ENCODE data around the gene CCDC136. TPM values are rescaled to one million over a fixed set of nuclear protein-coding genes. Genes with fewer than 3 reads are reported as not detected.

CCDC136 gene
- total and polyA plus RNA-seq, 2 donors (not counting 1 experiment from before 2014, with no cell fraction given) = 8.3 to 12.1 TPM

DNA sequence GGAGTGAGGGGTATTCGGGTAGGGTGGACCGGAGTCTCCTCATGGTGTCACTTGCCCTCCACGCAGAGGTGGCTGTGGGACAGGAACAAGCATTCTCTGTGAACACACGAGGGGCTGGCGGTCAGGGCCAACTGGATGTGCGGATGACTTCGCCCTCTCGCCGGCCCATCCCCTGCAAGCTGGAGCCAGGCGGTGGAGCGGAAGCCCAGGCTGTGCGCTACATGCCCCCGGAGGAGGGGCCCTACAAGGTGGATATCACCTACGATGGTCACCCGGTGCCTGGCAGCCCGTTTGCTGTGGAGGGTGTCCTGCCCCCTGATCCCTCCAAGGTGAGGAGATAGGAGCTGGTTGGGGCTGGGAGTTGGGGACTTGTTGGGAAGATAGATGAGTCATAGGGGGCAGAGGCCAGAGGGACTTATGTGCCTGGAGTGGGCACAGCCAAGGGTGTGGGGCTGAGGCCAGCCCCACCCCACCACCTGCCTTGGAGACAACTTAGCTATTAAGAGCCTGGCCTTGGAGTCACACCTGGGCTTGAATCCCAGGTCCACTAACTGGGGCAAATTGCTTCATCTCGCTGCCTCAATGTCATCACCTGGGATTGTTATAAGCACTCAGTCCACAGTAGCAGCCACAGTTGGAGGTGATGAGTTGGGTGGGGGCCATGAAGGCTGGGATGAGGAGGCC, 52.3 kb downstream of the CCDC136 start:
- no peak overlapping the region for H3K4me2 ChIP-seq (ENCODE audit: extremely low read depth, insufficient read depth, low read length)
- TF ChIP-seq, protein P1, sequence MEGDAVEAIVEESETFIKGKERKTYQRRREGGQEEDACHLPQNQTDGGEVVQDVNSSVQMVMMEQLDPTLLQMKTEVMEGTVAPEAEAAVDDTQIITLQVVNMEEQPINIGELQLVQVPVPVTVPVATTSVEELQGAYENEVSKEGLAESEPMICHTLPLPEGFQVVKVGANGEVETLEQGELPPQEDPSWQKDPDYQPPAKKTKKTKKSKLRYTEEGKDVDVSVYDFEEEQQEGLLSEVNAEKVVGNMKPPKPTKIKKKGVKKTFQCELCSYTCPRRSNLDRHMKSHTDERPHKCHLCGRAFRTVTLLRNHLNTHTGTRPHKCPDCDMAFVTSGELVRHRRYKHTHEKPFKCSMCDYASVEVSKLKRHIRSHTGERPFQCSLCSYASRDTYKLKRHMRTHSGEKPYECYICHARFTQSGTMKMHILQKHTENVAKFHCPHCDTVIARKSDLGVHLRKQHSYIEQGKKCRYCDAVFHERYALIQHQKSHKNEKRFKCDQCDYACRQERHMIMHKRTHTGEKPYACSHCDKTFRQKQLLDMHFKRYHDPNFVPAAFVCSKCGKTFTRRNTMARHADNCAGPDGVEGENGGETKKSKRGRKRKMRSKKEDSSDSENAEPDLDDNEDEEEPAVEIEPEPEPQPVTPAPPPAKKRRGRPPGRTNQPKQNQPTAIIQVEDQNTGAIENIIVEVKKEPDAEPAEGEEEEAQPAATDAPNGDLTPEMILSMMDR (conservative IDR thresholded peaks at IDR 0.05 in 1 of 2, IDR thresholded peaks at IDR 0.05 in 1 of 2; ENCODE audit: low read depth in 1 of 2, low read length in 2 of 2) = no peak
- no peak for TF ChIP-seq EZH2 (IDR thresholded peaks at IDR 0.05; ENCODE audit: low read length, missing control alignments)
- H3K27me3 ChIP-seq (ENCODE audit: control insufficient read depth, insufficient read depth, low read length) = no peaks in the 10 kb centered on the region
- peaks cover 3% of the 10 kb centered on the region for H3K79me2 ChIP-seq (ENCODE audit: control insufficient read depth, insufficient read depth, low read length)
- H3K9me3 ChIP-seq (ENCODE audit: control insufficient read depth, insufficient read depth, low read depth, low read length) = no peaks in the 10 kb centered on the region
- H3K4me3 ChIP-seq (replicated peaks in 1 of 4; ENCODE audit: control extremely low read depth in 1 of 4, insufficient read depth in 1 of 4, low read depth in 3 of 4, low read length in 4 of 4) = no peak overlapping the region
- no peak overlapping the region for H2AFZ ChIP-seq (ENCODE audit: low read length)
- H3K36me3 ChIP-seq (ENCODE audit: control insufficient read depth, insufficient read depth, low read length) = peaks cover 72% of the 10 kb centered on the region
- no peak overlapping the region for H3K9ac ChIP-seq (ENCODE audit: insufficient read depth, low read length)
- no peak overlapping the region for H3K27ac ChIP-seq (ENCODE audit: insufficient read depth, low read length)
- DNase-seq (ENCODE audit: low read depth in 2 of 2) = no peak
- no peaks in the 10 kb centered on the region for H4K20me1 ChIP-seq (ENCODE audit: control insufficient read depth, extremely low read depth, insufficient read depth, low read length)
- H3K4me1 ChIP-seq (ENCODE audit: control insufficient read depth, extremely low read depth, insufficient read depth, low read length) = no peaks in the 10 kb centered on the region

DNA sequence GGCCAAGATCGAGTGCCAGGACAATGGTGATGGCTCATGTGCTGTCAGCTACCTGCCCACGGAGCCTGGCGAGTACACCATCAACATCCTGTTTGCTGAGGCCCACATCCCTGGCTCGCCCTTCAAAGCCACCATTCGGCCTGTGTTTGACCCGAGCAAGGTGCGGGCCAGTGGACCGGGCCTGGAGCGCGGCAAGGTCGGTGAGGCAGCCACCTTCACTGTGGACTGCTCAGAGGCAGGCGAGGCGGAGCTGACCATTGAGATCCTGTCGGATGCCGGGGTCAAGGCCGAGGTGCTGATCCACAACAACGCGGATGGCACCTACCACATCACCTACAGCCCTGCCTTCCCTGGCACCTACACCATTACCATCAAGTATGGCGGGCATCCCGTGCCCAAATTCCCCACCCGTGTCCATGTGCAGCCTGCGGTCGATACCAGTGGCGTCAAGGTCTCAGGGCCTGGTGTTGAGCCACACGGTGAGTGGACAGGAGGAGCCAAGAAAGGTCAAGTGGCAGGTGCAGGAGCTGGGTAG, 53.1 kb downstream of the CCDC136 start:
- Histone ChIP-seq H3K9me3 (ENCODE audit: control insufficient read depth, insufficient read depth, low read depth, low read length) (no peaks in the 10 kb centered on the region), H3K36me3 (ENCODE audit: control insufficient read depth, insufficient read depth, low read length) (peaks cover 70% of the 10 kb centered on the region), H2AFZ (ENCODE audit: low read length) (no peak overlapping the region), H3K4me2 (ENCODE audit: extremely low read depth, insufficient read depth, low read length) (no peak overlapping the region), H3K4me1 (ENCODE audit: control insufficient read depth, extremely low read depth, insufficient read depth, low read length) (no peaks in the 10 kb centered on the region), H3K4me3 (replicated peaks in 1 of 4; ENCODE audit: control extremely low read depth in 1 of 4, insufficient read depth in 1 of 4, low read depth in 3 of 4, low read length in 4 of 4) (no peak overlapping the region), H3K27ac (ENCODE audit: insufficient read depth, low read length) (no peak overlapping the region), H4K20me1 (ENCODE audit: control insufficient read depth, extremely low read depth, insufficient read depth, low read length) (no peaks in the 10 kb centered on the region), H3K27me3 (ENCODE audit: control insufficient read depth, insufficient read depth, low read length) (no peaks in the 10 kb centered on the region), H3K79me2 (ENCODE audit: control insufficient read depth, insufficient read depth, low read length) (no peaks in the 10 kb centered on the region), H3K9ac (ENCODE audit: insufficient read depth, low read length) (no peak overlapping the region)
- TF ChIP-seq, protein P1 (conservative IDR thresholded peaks at IDR 0.05 in 1 of 2, IDR thresholded peaks at IDR 0.05 in 1 of 2; ENCODE audit: low read depth in 1 of 2, low read length in 2 of 2) = no peak
- TF ChIP-seq EZH2 (IDR thresholded peaks at IDR 0.05; ENCODE audit: low read length, missing control alignments) = no peak
- no peak for DNase-seq (ENCODE audit: low read depth in 2 of 2)

DNA sequence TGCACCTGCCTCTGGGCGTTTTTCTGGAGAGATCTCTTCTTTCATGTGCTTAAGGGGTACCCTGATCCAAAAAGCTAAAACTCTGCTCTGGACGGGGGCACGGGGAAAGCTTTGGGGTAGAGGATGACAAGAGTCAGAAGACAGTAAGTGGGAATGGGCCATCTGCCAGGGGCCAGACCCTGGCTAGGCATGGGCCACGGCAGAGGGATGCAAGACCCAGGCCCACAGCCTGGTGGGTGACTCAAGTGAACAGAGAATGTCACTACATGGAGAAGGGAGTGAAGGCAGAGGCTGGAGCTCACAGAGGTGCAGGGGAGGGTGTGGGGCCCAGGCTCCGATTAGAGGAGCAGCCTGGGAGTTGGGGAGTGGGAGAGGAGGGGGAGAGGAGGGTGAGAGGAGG, 53.7 kb downstream of the CCDC136 start:
- Histone ChIP-seq H3K27me3 (ENCODE audit: control insufficient read depth, insufficient read depth, low read length) (no peaks in the 10 kb centered on the region), H4K20me1 (ENCODE audit: control insufficient read depth, extremely low read depth, insufficient read depth, low read length) (no peaks in the 10 kb centered on the region), H3K9ac (ENCODE audit: insufficient read depth, low read length) (no peak overlapping the region), H3K27ac (ENCODE audit: insufficient read depth, low read length) (no peak overlapping the region), H3K4me3 (replicated peaks in 1 of 4; ENCODE audit: control extremely low read depth in 1 of 4, insufficient read depth in 1 of 4, low read depth in 3 of 4, low read length in 4 of 4) (no peak overlapping the region), H3K4me2 (ENCODE audit: extremely low read depth, insufficient read depth, low read length) (no peak overlapping the region), H3K36me3 (ENCODE audit: control insufficient read depth, insufficient read depth, low read length) (peaks cover 69% of the 10 kb centered on the region), H3K79me2 (ENCODE audit: control insufficient read depth, insufficient read depth, low read length) (no peaks in the 10 kb centered on the region), H2AFZ (ENCODE audit: low read length) (no peak overlapping the region), H3K4me1 (ENCODE audit: control insufficient read depth, extremely low read depth, insufficient read depth, low read length) (no peaks in the 10 kb centered on the region), H3K9me3 (ENCODE audit: control insufficient read depth, insufficient read depth, low read depth, low read length) (no peaks in the 10 kb centered on the region)
- no peak for DNase-seq (ENCODE audit: low read depth in 2 of 2)
- TF ChIP-seq, protein P1 (conservative IDR thresholded peaks at IDR 0.05 in 1 of 2, IDR thresholded peaks at IDR 0.05 in 1 of 2; ENCODE audit: low read depth in 1 of 2, low read length in 2 of 2) = no peak
- TF ChIP-seq EZH2 (IDR thresholded peaks at IDR 0.05; ENCODE audit: low read length, missing control alignments) = no peak
